Measurements from ENCODE around the gene PSEN1. TPM values are rescaled to one million over a fixed set of nuclear protein-coding genes. Genes with fewer than 3 reads are reported as not detected.

PSEN1 gene
- total RNA-seq, 1 donor from 2014 or later = 53.9 TPM

DNA sequence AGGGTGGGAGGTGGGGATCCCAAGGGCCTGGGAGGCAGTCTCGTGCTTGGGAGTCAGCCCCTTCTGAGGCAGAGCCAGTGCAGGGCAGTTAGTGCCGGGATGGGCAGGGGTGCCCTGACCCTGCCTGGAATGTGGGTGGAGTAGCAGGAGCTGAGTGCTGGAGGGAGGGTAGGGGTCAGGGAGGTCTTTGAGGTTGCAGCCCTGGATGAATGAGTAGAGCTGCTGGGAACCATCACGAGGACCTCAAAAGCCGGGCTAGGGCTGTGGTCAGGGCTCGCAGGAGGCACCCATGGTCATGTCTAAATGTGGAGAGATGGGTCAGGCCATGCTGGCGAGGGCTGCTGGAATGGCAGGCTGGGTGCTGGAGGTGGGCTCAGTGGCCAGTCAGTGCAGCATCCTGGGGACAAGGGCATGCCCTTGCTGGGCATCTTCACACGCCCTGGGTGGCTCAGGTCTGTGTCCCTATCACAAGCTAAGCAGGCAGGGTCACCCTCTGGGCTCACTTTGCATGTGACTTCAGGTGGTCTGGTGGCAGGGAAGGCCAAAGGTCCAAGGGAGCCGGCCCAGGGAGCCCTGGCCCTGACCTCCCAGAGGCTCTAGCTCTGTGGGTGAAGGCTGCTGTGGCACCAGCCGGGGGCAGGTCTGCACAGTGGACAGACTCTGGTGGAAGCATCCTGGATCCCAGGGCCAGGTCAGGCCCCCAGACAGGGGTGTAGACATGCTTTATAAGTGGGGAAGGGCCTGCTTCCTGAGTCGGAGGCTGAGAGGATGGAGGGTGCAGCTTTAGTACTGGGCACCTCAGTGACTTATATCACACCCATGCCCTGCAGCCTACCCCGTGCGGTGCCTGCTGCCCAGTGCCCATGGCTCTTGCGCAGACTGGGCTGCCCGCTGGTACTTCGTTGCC lies 125.5 kb downstream of the PSEN1 start:
- Mint-ChIP-seq H3K36me3 (ENCODE audit: low read depth) (no peaks in the 10 kb centered on the region), H3K27ac (ENCODE audit: unreplicated experiment) (no peak overlapping the region), H3K4me3 (no peak overlapping the region), H3K27me3 (ENCODE audit: low read depth) (no peaks in the 10 kb centered on the region), H3K9me3 (no peaks in the 10 kb centered on the region), H3K4me1 (peaks cover 5% of the 10 kb centered on the region)
- DNase-seq (ENCODE audit: low read depth, low spot score) = no peak
- no peak for TF ChIP-seq CTCF (conservative IDR thresholded peaks at IDR 0.05)

DNA sequence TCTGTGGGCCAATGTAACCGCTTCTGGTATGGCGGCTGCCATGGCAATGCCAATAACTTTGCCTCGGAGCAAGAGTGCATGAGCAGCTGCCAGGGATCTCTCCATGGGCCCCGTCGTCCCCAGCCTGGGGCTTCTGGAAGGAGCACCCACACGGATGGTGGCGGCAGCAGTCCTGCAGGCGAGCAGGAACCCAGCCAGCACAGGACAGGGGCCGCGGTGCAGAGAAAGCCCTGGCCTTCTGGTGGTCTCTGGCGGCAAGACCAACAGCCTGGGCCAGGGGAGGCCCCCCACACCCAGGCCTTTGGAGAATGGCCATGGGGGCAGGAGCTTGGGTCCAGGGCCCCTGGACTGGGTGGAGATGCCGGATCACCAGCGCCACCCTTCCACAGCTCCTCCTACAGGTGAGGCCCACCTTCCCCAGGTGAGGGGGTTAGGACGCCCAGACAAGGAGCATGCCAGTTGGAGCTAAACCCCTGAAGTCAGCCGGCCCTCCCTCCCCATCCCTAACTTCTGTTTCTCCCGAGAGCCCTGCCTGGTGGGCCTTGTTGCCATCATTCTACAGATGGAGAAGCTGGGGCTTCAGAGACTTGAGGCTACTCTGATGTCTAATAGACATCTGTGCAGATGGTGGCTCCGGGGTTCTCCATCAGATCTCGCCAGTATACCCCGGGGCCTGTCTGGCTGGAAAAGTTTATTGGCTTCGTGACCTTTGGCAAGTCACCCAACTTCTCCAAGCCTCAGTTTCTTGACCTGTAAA lies 126.3 kb downstream of the PSEN1 start:
- TF ChIP-seq CTCF (conservative IDR thresholded peaks at IDR 0.05) = no peak
- H3K4me3 Mint-ChIP-seq = no peak overlapping the region
- H3K27ac Mint-ChIP-seq (ENCODE audit: unreplicated experiment) = no peak overlapping the region
- DNase-seq (ENCODE audit: low read depth, low spot score) = no peak
- H3K36me3 Mint-ChIP-seq (ENCODE audit: low read depth) = no peaks in the 10 kb centered on the region
- H3K9me3 Mint-ChIP-seq = no peaks in the 10 kb centered on the region
- H3K4me1 Mint-ChIP-seq = peaks cover 5% of the 10 kb centered on the region
- H3K27me3 Mint-ChIP-seq (ENCODE audit: low read depth) = no peaks in the 10 kb centered on the region

DNA sequence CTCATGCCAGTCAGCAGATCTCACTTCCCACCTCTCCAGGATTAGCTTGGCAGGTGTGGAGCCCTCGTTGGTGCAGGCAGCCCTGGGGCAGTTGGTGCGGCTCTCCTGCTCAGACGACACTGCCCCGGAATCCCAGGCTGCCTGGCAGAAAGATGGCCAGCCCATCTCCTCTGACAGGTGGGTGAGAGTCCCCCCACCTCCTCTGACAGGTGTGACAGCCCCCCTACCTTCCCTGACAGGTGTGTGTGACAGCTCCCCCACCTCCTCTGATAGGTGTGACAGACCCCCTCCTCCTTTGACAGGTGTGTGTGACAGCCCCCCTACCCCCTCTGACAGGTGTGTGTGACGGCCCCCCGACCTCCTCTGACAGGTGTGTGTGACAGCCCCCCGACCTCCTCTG lies 127.3 kb downstream of the PSEN1 start:
- no peaks in the 10 kb centered on the region for H3K27me3 Mint-ChIP-seq (ENCODE audit: low read depth)
- H3K4me3 Mint-ChIP-seq = no peak overlapping the region
- DNase-seq (ENCODE audit: low read depth, low spot score) = no peak
- H3K4me1 Mint-ChIP-seq = peaks cover 5% of the 10 kb centered on the region
- H3K9me3 Mint-ChIP-seq = no peaks in the 10 kb centered on the region
- no peaks in the 10 kb centered on the region for H3K36me3 Mint-ChIP-seq (ENCODE audit: low read depth)
- TF ChIP-seq CTCF (conservative IDR thresholded peaks at IDR 0.05) = no peak
- H3K27ac Mint-ChIP-seq (ENCODE audit: unreplicated experiment) = no peak overlapping the region

- no peaks in the 10 kb centered on the region for H3K27me3 Mint-ChIP-seq (ENCODE audit: low read depth)
- no peaks in the 10 kb centered on the region for H3K9me3 Mint-ChIP-seq
- no peak overlapping the region for H3K4me3 Mint-ChIP-seq
- no peak overlapping the region for H3K27ac Mint-ChIP-seq (ENCODE audit: unreplicated experiment)
- no peak for DNase-seq (ENCODE audit: low read depth, low spot score)
- no peaks in the 10 kb centered on the region for H3K36me3 Mint-ChIP-seq (ENCODE audit: low read depth)
- TF ChIP-seq CTCF (conservative IDR thresholded peaks at IDR 0.05) = no peak
- peaks cover 6% of the 10 kb centered on the region for H3K4me1 Mint-ChIP-seq
Observed at GRCh38 chr14:73264080-73264884, 128.0 kb downstream of the PSEN1 start.

Measured in neural crest cell (in vitro differentiated cells).